ENCODE measurements around the gene RPS6KA4.
A peak's percentile ranks its signal among the peaks of the same experiment; 100 is the strongest.

The RPS6KA4 gene

GRCh38 chr11:64327375-64327774 lies 31.6 kb upstream of the RPS6KA4 start:
- DNase-seq (ENCODE audit: low read depth in 2 of 2), result no peak

- no peak for DNase-seq (ENCODE audit: low read depth in 2 of 2)
Measured at GRCh38 chr11:64327993-64328392, 31.0 kb upstream of the RPS6KA4 start.

GRCh38 chr11:64330888-64331287 lies 28.1 kb upstream of the RPS6KA4 start:
- no peak for DNase-seq (ENCODE audit: low read depth in 2 of 2)

- DNase-seq (ENCODE audit: low read depth in 2 of 2), result peak; percentile 38 to 45
Measured at GRCh38 chr11:64331569-64332371, 27.2 kb upstream of the RPS6KA4 start.

- DNase-seq (ENCODE audit: low read depth in 2 of 2), result no peak
Measured at GRCh38 chr11:64333556-64333955, 25.4 kb upstream of the RPS6KA4 start.

- DNase-seq (ENCODE audit: low read depth in 2 of 2), result peak; percentile 79 to 80
Measured at GRCh38 chr11:64334764-64335735, 23.9 kb upstream of the RPS6KA4 start.

- DNase-seq (ENCODE audit: low read depth in 2 of 2), result no peak
Measured at GRCh38 chr11:64337538-64338249, 21.3 kb upstream of the RPS6KA4 start.

GRCh38 chr11:64338716-64339115 lies 20.2 kb upstream of the RPS6KA4 start:
- no peak for DNase-seq (ENCODE audit: low read depth in 2 of 2)

- DNase-seq (ENCODE audit: low read depth in 2 of 2), result no peak
Measured at GRCh38 chr11:64339286-64339685, 19.7 kb upstream of the RPS6KA4 start.

- no peak for DNase-seq (ENCODE audit: low read depth in 2 of 2)
Measured at GRCh38 chr11:64339754-64340408, 19.1 kb upstream of the RPS6KA4 start, which contains the start of gene CCDC88B. CCDC88B (plus strand) TSS chr11:64340204; CDS start chr11:64340267, 63 bp downstream.

- no peak for DNase-seq (ENCODE audit: low read depth in 2 of 2)
Measured at GRCh38 chr11:64340671-64341335, 18.2 kb upstream of the RPS6KA4 start.

GRCh38 chr11:64341429-64341828 lies 17.5 kb upstream of the RPS6KA4 start:
- no peak for DNase-seq (ENCODE audit: low read depth in 2 of 2)

- peak; percentile 60 to 61 for DNase-seq (ENCODE audit: low read depth in 2 of 2)
Measured at GRCh38 chr11:64341851-64342791, 16.8 kb upstream of the RPS6KA4 start.

- no peak for DNase-seq (ENCODE audit: low read depth in 2 of 2)
Measured at GRCh38 chr11:64342869-64343745, 15.9 kb upstream of the RPS6KA4 start.

- DNase-seq (ENCODE audit: low read depth in 2 of 2), result no peak
Measured at GRCh38 chr11:64343767-64344559, 15.0 kb upstream of the RPS6KA4 start.

- DNase-seq (ENCODE audit: low read depth in 2 of 2), result no peak
Measured at GRCh38 chr11:64344787-64345186, 14.2 kb upstream of the RPS6KA4 start.

- DNase-seq (ENCODE audit: low read depth in 2 of 2), result no peak
Measured at GRCh38 chr11:64347193-64347867, 11.6 kb upstream of the RPS6KA4 start.

All from fibroblast of skin of left quadriceps (primary cell).